ENCODE results near the gene TMEM63A.

TMEM63A gene

GRCh38 chr1:225882694-225883615, 775 bp upstream of the TMEM63A start:
- TF ChIP-seq ZFX (IDR thresholded peaks at IDR 0.05; ENCODE audit: borderline replicate concordance) (no peak), CTCF (IDR thresholded peaks at IDR 0.05) (peak; percentile 48; the same call in 1 of the 2 replicates)
- H3K27ac ChIP-seq: peak overlapping the region; percentile 65

- no peak for TF ChIP-seq CTCF (IDR thresholded peaks at IDR 0.05)
- TF ChIP-seq ZFX (IDR thresholded peaks at IDR 0.05; ENCODE audit: borderline replicate concordance): no peak
Observed at GRCh38 chr1:225881081-225881958, 860 bp downstream of the TMEM63A start.

GRCh38 chr1:225880636-225881035, 1.5 kb downstream of the TMEM63A start:
- H3K27ac ChIP-seq: peak overlapping the region; percentile 65
- TF ChIP-seq CTCF (IDR thresholded peaks at IDR 0.05) (no peak), ZFX (IDR thresholded peaks at IDR 0.05; ENCODE audit: borderline replicate concordance) (no peak)

More at GRCh38 chr1:225881081-225881958, 860 bp downstream of the TMEM63A start:
- H3K27ac ChIP-seq: peak overlapping the region; percentile 65

GRCh38 chr1:225880222-225880588, 2.0 kb downstream of the TMEM63A start:
- no peak overlapping the region for H3K27ac ChIP-seq
- TF ChIP-seq ZFX (IDR thresholded peaks at IDR 0.05; ENCODE audit: borderline replicate concordance) (no peak), CTCF (IDR thresholded peaks at IDR 0.05) (no peak)

GRCh38 chr1:225879521-225880221, 2.5 kb downstream of the TMEM63A start:
- TF ChIP-seq ZFX (IDR thresholded peaks at IDR 0.05; ENCODE audit: borderline replicate concordance): no peak
- TF ChIP-seq CTCF (IDR thresholded peaks at IDR 0.05): no peak
- no peak overlapping the region for H3K27ac ChIP-seq

- TF ChIP-seq ZFX (IDR thresholded peaks at IDR 0.05; ENCODE audit: borderline replicate concordance) (no peak), CTCF (IDR thresholded peaks at IDR 0.05) (no peak)
- no peak overlapping the region for H3K27ac ChIP-seq
Observed at GRCh38 chr1:225878282-225878681, 3.9 kb downstream of the TMEM63A start.
